DOHH2 (cell line): Measurements from ENCODE around the gene APBB3.

ENCODE experiments used
- H3F3A ChIP-seq: fragments of 200-600 bp; sonication (generic), shearing (Covaris generic); 2 replicates; pipeline ENCODE4 v1.6.0; 2016; ENCODE audit warnings: antibody characterized with exemption, mild to moderate bottlenecking; ENCODE audit not compliant: control insufficient read depth, insufficient read depth
- H3K27ac ChIP-seq: fragments of 200-600 bp; sonication (generic); 2 replicates; pipeline ENCODE4 v1.5.1; 2014; ENCODE audit warnings: low read depth, mild to moderate bottlenecking, low read length, moderate library complexity
- H3K27me3 ChIP-seq: fragments of 200-600 bp; sonication (generic); 2 replicates; pipeline ENCODE4 v1.6.1; 2014; ENCODE audit warnings: mild to moderate bottlenecking, low read length, mixed read lengths; ENCODE audit not compliant: control insufficient read depth
- H3K36me3 ChIP-seq: fragments of 200-600 bp; sonication (generic); 2 replicates; pipeline ENCODE4 v1.6.1; 2014; ENCODE audit warnings: mild to moderate bottlenecking, low read length, moderate library complexity, mixed read lengths; ENCODE audit not compliant: control insufficient read depth
- H3K4me1 ChIP-seq: fragments of 200-600 bp; sonication (generic); 2 replicates; pipeline ENCODE4 v1.6.1; 2014; ENCODE audit warnings: mild to moderate bottlenecking, low read length, mixed read lengths; ENCODE audit not compliant: control insufficient read depth
- H3K4me2 ChIP-seq: fragments of 200-600 bp; sonication (generic); 2 replicates; pipeline ENCODE4 v1.6.0; 2014; ENCODE audit warnings: mild to moderate bottlenecking, low read length, moderate library complexity
- H3K4me3 ChIP-seq: fragments of 200-600 bp; sonication (generic); 2 replicates; pipeline ENCODE4 v1.5.1; 2014; ENCODE audit warnings: mild to moderate bottlenecking, low read length, mixed read lengths
- H3K79me2 ChIP-seq: fragments of 200-600 bp; sonication (generic); 2 replicates; pipeline ENCODE4 v1.6.1; 2014; ENCODE audit warnings: mild to moderate bottlenecking, low read length, mixed read lengths; ENCODE audit not compliant: control insufficient read depth
- H3K9me2 ChIP-seq: fragments of 200-600 bp; sonication (generic); replicated peaks from 2 replicates; pipeline ENCODE4 v1.6.1; 2014; ENCODE audit warnings: mild to moderate bottlenecking, low read length, mixed read lengths; ENCODE audit not compliant: control insufficient read depth
- H3K9me3 ChIP-seq: fragments of 200-600 bp; sonication (generic); 2 replicates; pipeline ENCODE4 v1.6.1; 2014; ENCODE audit warnings: antibody characterized with exemption, low read length, mixed read lengths; ENCODE audit not compliant: control insufficient read depth, insufficient read depth
- H4K20me1 ChIP-seq: fragments of 200-600 bp; sonication (generic); 2 replicates; pipeline ENCODE4 v1.6.0; 2014; ENCODE audit warnings: low read depth, mild to moderate bottlenecking, antibody characterized with exemption, low read length, moderate library complexity; ENCODE audit not compliant: control insufficient read depth, insufficient read depth
- CTCF ChIP-seq: fragments of 200-600 bp; sonication (generic); IDR thresholded peaks from one replicate; pipeline ENCODE4 v1.5.1; 2014; ENCODE audit warnings: antibody characterized with exemption, mild to moderate bottlenecking, low read depth, low read length; ENCODE audit not compliant: poor library complexity, severe bottlenecking
- EZH2phosphoT487 ChIP-seq: fragments of 200-600 bp; sonication (generic); IDR thresholded peaks from 2 replicates; pipeline ENCODE4 v1.6.1; 2017; ENCODE audit warnings: borderline replicate concordance, mild to moderate bottlenecking, antibody characterized with exemption, low read length, moderate library complexity, mixed read lengths

Gene APBB3

GRCh38 chr5:140544986-140545385, 19.4 kb downstream of the APBB3 start:
- no peak for TF ChIP-seq EZH2phosphoT487
- no peak for TF ChIP-seq CTCF
- no peaks in the 10 kb centered on the region for H3K27me3 ChIP-seq
- H3K9me2 ChIP-seq = no peaks in the 10 kb centered on the region
- no peaks in the 10 kb centered on the region for H4K20me1 ChIP-seq
- H3K4me3 ChIP-seq = no peak overlapping the region
- H3K9me3 ChIP-seq = no peaks in the 10 kb centered on the region
- no peak overlapping the region for H3K27ac ChIP-seq
- peaks cover 7% of the 10 kb centered on the region for H3F3A ChIP-seq
- H3K79me2 ChIP-seq = peaks cover 7% of the 10 kb centered on the region; the same call in 1 of the 2 replicates
- peaks cover 53% of the 10 kb centered on the region for H3K36me3 ChIP-seq
- H3K4me1 ChIP-seq = peaks cover 29% of the 10 kb centered on the region
- H3K4me2 ChIP-seq = no peak overlapping the region

- Histone ChIP-seq H3K9me2 (no peaks in the 10 kb centered on the region), H3K27ac (no peak overlapping the region), H3K36me3 (peaks cover 53% of the 10 kb centered on the region), H4K20me1 (no peaks in the 10 kb centered on the region), H3K27me3 (no peaks in the 10 kb centered on the region), H3F3A (peaks cover 7% of the 10 kb centered on the region), H3K4me3 (no peak overlapping the region), H3K4me1 (peaks cover 12% of the 10 kb centered on the region), H3K9me3 (no peaks in the 10 kb centered on the region), H3K4me2 (no peak overlapping the region), H3K79me2 (no peaks in the 10 kb centered on the region)
- no peak for TF ChIP-seq EZH2phosphoT487
Observed at GRCh38 chr5:140542972-140543371, 21.4 kb downstream of the APBB3 start.

GRCh38 chr5:140540227-140540626, 24.2 kb downstream of the APBB3 start:
- H3F3A ChIP-seq = no peaks in the 10 kb centered on the region
- H3K36me3 ChIP-seq = peaks cover 75% of the 10 kb centered on the region
- TF ChIP-seq EZH2phosphoT487 (no peak), CTCF (no peak)
- no peak overlapping the region for H3K4me3 ChIP-seq
- no peak overlapping the region for H3K27ac ChIP-seq
- no peaks in the 10 kb centered on the region for H3K79me2 ChIP-seq
- H3K27me3 ChIP-seq = no peaks in the 10 kb centered on the region
- no peaks in the 10 kb centered on the region for H4K20me1 ChIP-seq
- H3K4me1 ChIP-seq = no peaks in the 10 kb centered on the region
- H3K9me3 ChIP-seq = no peaks in the 10 kb centered on the region
- H3K9me2 ChIP-seq = no peaks in the 10 kb centered on the region
- no peak overlapping the region for H3K4me2 ChIP-seq

GRCh38 chr5:140524003-140524402, 40.4 kb downstream of the APBB3 start:
- no peaks in the 10 kb centered on the region for H3K27me3 ChIP-seq
- no peak for TF ChIP-seq EZH2phosphoT487
- TF ChIP-seq CTCF = no peak
- H3F3A ChIP-seq = 0 out of 2 replicates have a peak, but pooled peaks cover 5% of the 10 kb centered on the region
- no peaks in the 10 kb centered on the region for H3K9me2 ChIP-seq
- H3K4me1 ChIP-seq = 0 out of 2 replicates have a peak, but pooled peaks cover 6% of the 10 kb centered on the region
- H3K79me2 ChIP-seq = no peaks in the 10 kb centered on the region
- H3K27ac ChIP-seq = no peak overlapping the region
- H3K4me3 ChIP-seq = no peak overlapping the region
- H3K36me3 ChIP-seq = peaks cover 55% of the 10 kb centered on the region
- no peaks in the 10 kb centered on the region for H4K20me1 ChIP-seq
- H3K9me3 ChIP-seq = no peaks in the 10 kb centered on the region
- H3K4me2 ChIP-seq = no peak overlapping the region
